Naive thymus-derived CD8-positive, alpha-beta T cell (primary cell): ENCODE data around the gene GPR176. TPM values are rescaled to one million over a fixed set of nuclear protein-coding genes. Genes with fewer than 3 reads are reported as not detected.

Source experiments
- ATAC-seq, 2 donors: fragments of 150-1000 bp; cut with Tn5 transposase in 1 of 2; sonication (Bioruptor Pico), chemical (Tn5 transposase) in 1 of 2; 1 replicate in 1 of 2; 2 replicates in 1 of 2; pipeline ENCODE4 v1.10.0; 2021; ENCODE audit warnings: mild to moderate bottlenecking in 2 of 2, moderate library complexity in 2 of 2
- POLR2A ChIA-PET: fragments of 350-600 bp; sonication (Branson Sonifier 250); formaldehyde crosslinking; loops from one replicate; lab custom pipeline; 2021; ENCODE audit warnings: antibody characterized with exemption; lab: Charles Lee
- DNase-seq, 10 donors: peaks; one replicate each; pipeline versions ENCODE4 v3.0.0 to v3.0.0-alpha.2; 2020 to 2022
- H3K27ac Mint-ChIP-seq, 10 donors: one replicate each; pipeline ENCODE4 v1.8.0; 2020 to 2022; ENCODE audit warnings: mild to moderate bottlenecking in 10 of 10, mixed read lengths in 10 of 10, moderate library complexity in 4 of 10, inconsistent platforms in 1 of 10
- H3K27me3 Mint-ChIP-seq, 5 donors: one replicate each; pipeline ENCODE4 v1.8.0; 2021 to 2022; ENCODE audit warnings: mixed read lengths in 5 of 5
- H3K36me3 Mint-ChIP-seq, 3 donors: one replicate each; pipeline ENCODE4 v1.8.0; 2020 to 2022; ENCODE audit warnings: mixed read lengths in 3 of 3, mild to moderate bottlenecking in 2 of 3, inconsistent platforms in 1 of 3
- H3K4me1 Mint-ChIP-seq, 4 donors: one replicate each; pipeline ENCODE4 v1.8.0; 2021 to 2022; ENCODE audit warnings: mixed read lengths in 4 of 4
- H3K4me3 Mint-ChIP-seq, 10 donors: one replicate each; pipeline ENCODE4 v1.8.0; 2020 to 2022; ENCODE audit warnings: mild to moderate bottlenecking in 10 of 10, mixed read lengths in 10 of 10, moderate library complexity in 6 of 10, inconsistent platforms in 1 of 10
- H3K9me3 Mint-ChIP-seq, 9 donors: one replicate each; pipeline ENCODE4 v1.8.0; 2020 to 2022; ENCODE audit warnings: mixed read lengths in 9 of 9, mild to moderate bottlenecking in 3 of 9, inconsistent platforms in 1 of 9, moderate library complexity in 1 of 9
- polyA plus RNA-seq, 3 donors: library from polyadenylated mRNA; unstranded; fragments of 300-500 nt; fragmentation: Illumina TruSeq; gene quantifications; one replicate each; pipeline ENCODE4 v1.2.3, GENCODE V29; 2021
- total RNA-seq, 8 experiments: library from RNA in 2 of 8; stranded (reverse) in 2 of 8; gene quantifications; one replicate each; pipeline ENCODE4 v1.2.3 and lab custom pipeline; 2021 to 2026

Gene GPR176
- total RNA-seq: not detected
- not detected for polyA plus RNA-seq
- total RNA-seq (lab: John Stamatoyannopoulos, UW): 0 to 0.34 (median 0.10) reads per million in 6 experiments

- POLR2A ChIA-PET: interaction anchor here (1.1 kb wide), 1 partner anchor 12 kb away, joined by 4 read pairs; no protein-coding TSS in a partner anchor
- ATAC-seq: peak; percentile 34 to 38
- H3K27me3 Mint-ChIP-seq: peaks cover 8 to 27% (median 15%) of the 10 kb centered on the region in 5 donors
Measured at GRCh38 chr15:39919748-39920509, at the start of gene GPR176. Gene GPR176, minus strand, starts transcription at chr15:39920266. Its CDS starts 240 bp downstream, at chr15:39920026.

GRCh38 chr15:39969002-39969394, 48.9 kb upstream of the GPR176 start:
- peaks cover 15 to 76% (median 29%) of the 10 kb centered on the region in 3 donors for H3K36me3 Mint-ChIP-seq
- no peaks in the 10 kb centered on the region for H3K27me3 Mint-ChIP-seq
- no peak for ATAC-seq
- no peak for DNase-seq
- H3K27ac Mint-ChIP-seq: no peak overlapping the region
- POLR2A ChIA-PET: no interaction called here
- H3K4me1 Mint-ChIP-seq: peaks cover 2 to 6% (median 3%) of the 10 kb centered on the region in 4 donors
- H3K4me3 Mint-ChIP-seq: no peak overlapping the region
- no peaks in the 10 kb centered on the region for H3K9me3 Mint-ChIP-seq

More at GRCh38 chr15:39919748-39920509, at the start of gene GPR176:
- Mint-ChIP-seq H3K4me1 (peaks cover 4 to 15% (median 9%) of the 10 kb centered on the region in 4 donors), H3K9me3 (peaks cover 0 to 6% (median 0%) of the 10 kb centered on the region in 9 donors), H3K27ac (peak within 1 kb of the TSS in 9 of 10 donors; percentile 58 to 87 (median 73)), H3K4me3 (peak within 1 kb of the TSS; percentile 79 to 91 (median 89)), H3K36me3 (no peaks in the 10 kb centered on the region)
- peak in 7 of 10 donors; percentile 3 to 61 (median 29) for DNase-seq

GRCh38 chr15:39968273-39969001, 48.4 kb upstream of the GPR176 start:
- H3K36me3 Mint-ChIP-seq: peaks cover 15 to 75% (median 28%) of the 10 kb centered on the region in 3 donors
- peaks cover 2 to 6% (median 3%) of the 10 kb centered on the region in 4 donors for H3K4me1 Mint-ChIP-seq
- ATAC-seq (no peak), DNase-seq (no peak)
- H3K27me3 Mint-ChIP-seq: no peaks in the 10 kb centered on the region
- H3K9me3 Mint-ChIP-seq: no peaks in the 10 kb centered on the region
- POLR2A ChIA-PET: no interaction called here
- H3K27ac Mint-ChIP-seq: no peak overlapping the region
- no peak overlapping the region for H3K4me3 Mint-ChIP-seq

- Mint-ChIP-seq H3K9me3 (no peaks in the 10 kb centered on the region), H3K27ac (no peak overlapping the region), H3K4me1 (peaks cover 2 to 6% (median 3%) of the 10 kb centered on the region in 4 donors), H3K4me3 (no peak overlapping the region), H3K27me3 (no peaks in the 10 kb centered on the region), H3K36me3 (peaks cover 19 to 68% (median 32%) of the 10 kb centered on the region in 3 donors)
- POLR2A ChIA-PET: no interaction called here
- no peak for DNase-seq
- ATAC-seq: no peak
Measured at GRCh38 chr15:39966521-39966920, 46.5 kb upstream of the GPR176 start.

GRCh38 chr15:39963786-39964185, 43.7 kb upstream of the GPR176 start:
- H3K36me3 Mint-ChIP-seq: peaks cover 19 to 49% (median 32%) of the 10 kb centered on the region in 3 donors

GRCh38 chr15:39961051-39961450, 41.0 kb upstream of the GPR176 start:
- Mint-ChIP-seq H3K9me3 (no peaks in the 10 kb centered on the region), H3K36me3 (peaks cover 11 to 53% (median 32%) of the 10 kb centered on the region in 3 donors), H3K4me1 (peaks cover 0 to 3% (median 0%) of the 10 kb centered on the region in 4 donors), H3K27me3 (no peaks in the 10 kb centered on the region), H3K4me3 (no peak overlapping the region), H3K27ac (no peak overlapping the region)
- ATAC-seq (no peak), DNase-seq (no peak)
- POLR2A ChIA-PET: no interaction called here

More at GRCh38 chr15:39963786-39964185, 43.7 kb upstream of the GPR176 start:
- Mint-ChIP-seq H3K27me3 (no peaks in the 10 kb centered on the region), H3K27ac (no peak overlapping the region), H3K4me1 (peaks cover 2 to 5% (median 3%) of the 10 kb centered on the region in 4 donors), H3K4me3 (no peak overlapping the region), H3K9me3 (no peaks in the 10 kb centered on the region)
- ATAC-seq (no peak), DNase-seq (no peak)
- POLR2A ChIA-PET: no interaction called here

GRCh38 chr15:39960411-39960810, 40.3 kb upstream of the GPR176 start:
- ATAC-seq: no peak
- Mint-ChIP-seq H3K27ac (no peak overlapping the region), H3K36me3 (peaks cover 11 to 52% (median 32%) of the 10 kb centered on the region in 3 donors), H3K4me3 (no peak overlapping the region), H3K4me1 (no peaks in the 10 kb centered on the region), H3K9me3 (no peaks in the 10 kb centered on the region), H3K27me3 (no peaks in the 10 kb centered on the region)
- POLR2A ChIA-PET: no interaction called here
- no peak for DNase-seq

- DNase-seq (no peak), ATAC-seq (no peak)
- Mint-ChIP-seq H3K4me1 (peaks cover 0 to 2% (median 0%) of the 10 kb centered on the region in 4 donors), H3K27ac (no peak overlapping the region), H3K27me3 (no peaks in the 10 kb centered on the region), H3K9me3 (no peaks in the 10 kb centered on the region), H3K4me3 (no peak overlapping the region), H3K36me3 (peaks cover 11 to 56% (median 34%) of the 10 kb centered on the region in 3 donors)
- POLR2A ChIA-PET: no interaction called here
Measured at GRCh38 chr15:39959411-39959810, 39.3 kb upstream of the GPR176 start.

- H3K36me3 Mint-ChIP-seq: peaks cover 12 to 57% (median 37%) of the 10 kb centered on the region in 3 donors
- no peak for DNase-seq
- no peak overlapping the region for H3K27ac Mint-ChIP-seq
- no peaks in the 10 kb centered on the region for H3K27me3 Mint-ChIP-seq
- no peak overlapping the region for H3K4me3 Mint-ChIP-seq
- H3K4me1 Mint-ChIP-seq: peaks cover 0 to 2% (median 0%) of the 10 kb centered on the region in 4 donors
- POLR2A ChIA-PET: no interaction called here
- H3K9me3 Mint-ChIP-seq: no peaks in the 10 kb centered on the region
- ATAC-seq: no peak
Measured at GRCh38 chr15:39957481-39957880, 37.4 kb upstream of the GPR176 start.

GRCh38 chr15:39953521-39953920, 33.5 kb upstream of the GPR176 start:
- Mint-ChIP-seq H3K27ac (no peak overlapping the region), H3K4me1 (peaks cover 0 to 2% (median 0%) of the 10 kb centered on the region in 4 donors), H3K27me3 (no peaks in the 10 kb centered on the region), H3K36me3 (peaks cover 18 to 82% (median 44%) of the 10 kb centered on the region in 3 donors), H3K4me3 (no peak overlapping the region), H3K9me3 (no peaks in the 10 kb centered on the region)
- POLR2A ChIA-PET: no interaction called here
- ATAC-seq (no peak), DNase-seq (no peak)

- POLR2A ChIA-PET: no interaction called here
- DNase-seq (no peak), ATAC-seq (no peak)
- Mint-ChIP-seq H3K9me3 (no peaks in the 10 kb centered on the region), H3K36me3 (peaks cover 11 to 69% (median 31%) of the 10 kb centered on the region in 3 donors), H3K27me3 (no peaks in the 10 kb centered on the region), H3K4me3 (no peak overlapping the region), H3K27ac (no peak overlapping the region), H3K4me1 (peaks cover 0 to 2% (median 0%) of the 10 kb centered on the region in 4 donors)
Measured at GRCh38 chr15:39951561-39951960, 31.5 kb upstream of the GPR176 start.

- Mint-ChIP-seq H3K4me3 (no peak overlapping the region), H3K36me3 (peaks cover 18 to 70% (median 38%) of the 10 kb centered on the region in 3 donors), H3K9me3 (no peaks in the 10 kb centered on the region), H3K27me3 (no peaks in the 10 kb centered on the region), H3K27ac (peak overlapping the region in 2 of 10 donors; percentile 34 to 71), H3K4me1 (peaks cover 0 to 2% (median 0%) of the 10 kb centered on the region in 4 donors)
- ATAC-seq (no peak), DNase-seq (no peak)
- POLR2A ChIA-PET: no interaction called here
Measured at GRCh38 chr15:39948817-39949216, 28.8 kb upstream of the GPR176 start.
